Suppressor macrophage (primary cell): Measurements from ENCODE around the gene GARIN3.

Experiments used
- DNase-seq, 4 experiments: peaks; one replicate each; pipeline ENCODE4 v3.0.0-alpha.2; 2020 to 2022

GARIN3 gene

DNA sequence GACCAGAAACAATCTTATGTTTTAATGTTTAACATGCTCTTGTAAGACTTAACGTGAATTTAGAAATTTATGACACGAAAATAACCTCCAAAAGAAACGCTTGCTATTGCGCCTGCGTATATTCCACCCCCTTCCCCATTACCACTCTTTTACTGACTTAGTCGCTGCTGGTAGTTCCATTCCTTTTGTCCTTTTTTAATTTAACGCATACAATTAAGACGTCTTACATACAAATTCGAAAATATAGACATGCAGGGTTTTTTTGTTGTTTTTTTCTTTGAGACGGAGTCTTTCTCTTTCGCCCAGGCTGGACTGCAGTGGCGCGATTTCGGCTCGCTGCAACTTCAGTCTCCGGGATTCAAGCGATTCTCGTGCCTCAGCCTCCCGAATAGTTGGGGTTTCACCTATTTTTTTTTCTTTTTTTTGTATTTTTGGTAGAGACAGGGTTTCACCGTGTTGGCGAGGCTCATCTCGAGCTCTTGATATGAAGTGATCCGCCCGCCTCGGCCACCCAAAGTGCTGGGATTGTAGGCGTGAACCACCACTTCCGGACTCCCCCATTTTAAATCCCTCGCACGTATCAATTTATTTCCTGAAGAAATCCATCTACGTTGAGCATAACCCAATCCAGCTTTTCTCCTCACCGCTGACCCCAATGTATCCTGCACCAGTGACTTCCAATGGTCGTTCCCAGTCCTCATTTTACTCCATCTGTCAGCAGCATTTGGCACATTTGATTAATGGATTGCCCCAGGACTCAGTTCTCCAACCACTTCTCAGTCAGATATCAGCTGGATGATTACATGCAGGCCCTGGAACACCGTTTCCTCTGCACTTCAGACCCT lies 22.7 kb downstream of the GARIN3 start:
- DNase-seq = peak; percentile 50 to 67 (median 57)

DNA sequence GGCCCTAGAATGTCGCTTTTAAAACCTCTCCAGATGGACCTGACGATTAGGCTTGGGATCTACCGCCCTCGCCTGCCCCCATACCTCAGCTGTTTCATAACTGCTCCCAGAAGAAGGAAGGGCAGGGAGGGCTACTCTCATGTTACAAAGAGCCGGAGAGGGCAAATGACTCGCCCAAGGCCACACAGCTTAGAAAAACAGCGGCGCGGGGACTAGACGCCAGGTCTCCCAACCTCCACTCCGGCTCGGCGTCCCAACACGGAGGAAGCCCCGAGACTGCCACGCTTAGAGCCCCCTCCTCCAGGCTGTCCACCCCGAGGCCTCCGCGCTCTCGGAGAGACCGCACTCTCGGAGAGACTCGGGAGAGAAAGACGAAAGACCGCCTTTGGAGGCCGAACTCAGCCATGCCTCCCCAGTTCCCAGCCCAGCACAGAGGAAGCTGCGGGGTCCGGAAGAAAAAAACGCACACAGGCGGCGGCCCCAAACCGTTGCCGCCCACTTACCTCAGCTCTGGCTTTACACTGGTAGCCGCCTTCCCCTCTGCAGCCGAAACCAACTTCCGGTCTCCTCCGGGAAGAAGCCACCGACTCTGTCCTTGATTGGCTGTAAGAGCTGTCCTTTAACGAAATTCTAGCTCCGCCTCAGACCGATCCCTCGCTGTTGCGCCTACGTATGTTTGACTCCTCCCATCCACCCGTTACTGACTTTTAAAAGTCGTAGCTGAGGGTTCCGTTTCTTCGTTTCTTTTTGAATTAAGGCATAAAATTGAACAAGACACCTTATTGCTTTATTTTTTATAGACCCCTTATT lies 23.5 kb downstream of the GARIN3 start, which contains the start of gene MED7:
Gene MED7, minus strand, starts transcription at position 549 of the 810 bp plus-strand sequence. CDS start 3,434 bp downstream, outside the sequence.
- peak; percentile 97 to 100 (median 98) for DNase-seq

DNA sequence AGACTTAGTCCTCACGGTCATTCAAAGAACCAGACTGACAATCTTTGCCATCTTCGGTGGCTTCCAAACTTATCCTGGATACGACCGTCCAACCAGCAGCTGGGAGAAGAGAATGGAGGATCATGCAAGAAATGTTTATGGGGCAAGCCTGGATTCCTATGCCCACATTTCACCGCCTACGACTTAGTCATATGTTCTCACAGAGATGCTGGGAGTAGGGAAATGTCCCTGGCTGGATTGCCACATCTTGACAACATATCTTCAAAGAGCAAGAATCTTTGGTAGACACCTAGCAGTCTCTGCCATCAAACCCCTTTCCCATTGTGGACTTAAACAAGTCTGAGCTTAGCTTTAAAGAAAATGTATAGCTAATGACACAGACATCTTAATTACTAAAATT lies 28.4 kb downstream of the GARIN3 start:
- DNase-seq = peak; percentile 24 to 68 (median 60)

DNA sequence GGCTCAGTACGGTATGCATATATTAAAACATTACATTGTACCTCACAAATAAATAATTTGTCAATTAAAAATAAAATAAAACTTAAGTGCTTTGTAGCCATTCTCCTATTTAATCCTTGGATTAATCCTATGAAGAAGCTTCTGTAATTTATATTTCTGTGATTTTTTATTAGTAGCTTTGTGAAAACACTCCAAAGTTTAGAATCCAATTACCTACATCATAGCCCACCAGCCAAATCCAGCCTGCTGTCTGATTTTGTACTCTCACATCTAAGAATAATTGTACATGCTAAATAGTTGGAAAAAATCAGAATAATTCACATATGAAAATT lies 33.8 kb downstream of the GARIN3 start:
- DNase-seq = no peak

DNA sequence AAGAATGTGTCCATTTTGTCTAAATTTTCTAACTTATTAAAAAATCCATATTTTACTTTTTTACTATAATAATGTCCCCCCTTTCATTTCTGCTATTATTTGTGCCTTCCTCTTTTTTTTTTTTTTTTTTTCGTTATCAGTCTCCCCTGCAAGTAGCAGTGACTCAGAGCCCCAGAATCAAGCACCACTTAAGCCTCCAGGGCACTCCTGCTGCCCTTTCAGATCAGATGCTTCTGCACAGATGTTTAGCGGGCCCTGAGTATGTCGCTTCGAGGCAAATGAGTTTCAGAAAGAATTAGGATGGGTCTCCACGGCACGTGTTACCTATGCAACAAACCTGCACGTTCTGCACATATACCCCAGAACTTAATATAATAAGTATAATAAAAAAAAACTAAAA lies 35.1 kb downstream of the GARIN3 start:
- peak in 3 of 4 experiments; percentile 46 to 60 (median 47) for DNase-seq

DNA sequence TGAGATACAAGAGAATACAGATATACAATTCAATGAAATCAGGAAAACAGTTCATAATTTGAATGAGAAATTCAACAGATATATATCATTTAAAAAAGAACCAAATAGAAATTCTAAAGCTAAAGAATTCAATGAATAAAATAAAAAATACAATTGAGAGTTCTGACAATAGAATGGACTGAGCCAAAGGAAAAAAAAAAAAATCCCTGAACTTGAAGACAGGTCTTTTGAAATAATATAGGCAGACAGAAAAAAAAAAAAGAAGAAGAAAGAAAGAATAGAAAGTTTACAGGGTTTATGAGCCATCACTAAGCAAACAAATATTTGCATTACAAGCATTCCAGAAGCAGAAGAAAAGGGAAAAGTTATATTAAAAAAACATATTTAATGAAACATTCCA lies 44.4 kb downstream of the GARIN3 start:
- DNase-seq = no peak

DNA sequence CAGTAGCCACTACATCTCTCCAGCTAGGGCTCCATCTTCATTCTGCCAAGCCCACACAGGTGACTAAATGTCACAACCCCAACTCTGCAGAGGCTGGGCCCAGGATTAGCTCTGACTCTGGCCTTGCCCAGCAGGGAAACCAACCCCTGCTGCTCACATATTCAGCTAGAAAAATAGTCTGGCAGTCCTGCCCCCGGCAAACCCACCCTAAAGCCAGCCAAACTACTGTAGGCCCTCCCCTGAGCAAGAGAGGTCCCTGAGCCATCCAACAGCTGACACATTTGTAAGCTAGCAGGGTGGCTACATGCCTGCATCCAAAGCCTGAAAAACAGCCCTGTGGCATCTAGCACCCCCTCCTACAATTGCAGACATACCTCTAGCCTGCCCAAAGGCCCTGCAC lies 46.0 kb downstream of the GARIN3 start:
- no peak for DNase-seq

DNA sequence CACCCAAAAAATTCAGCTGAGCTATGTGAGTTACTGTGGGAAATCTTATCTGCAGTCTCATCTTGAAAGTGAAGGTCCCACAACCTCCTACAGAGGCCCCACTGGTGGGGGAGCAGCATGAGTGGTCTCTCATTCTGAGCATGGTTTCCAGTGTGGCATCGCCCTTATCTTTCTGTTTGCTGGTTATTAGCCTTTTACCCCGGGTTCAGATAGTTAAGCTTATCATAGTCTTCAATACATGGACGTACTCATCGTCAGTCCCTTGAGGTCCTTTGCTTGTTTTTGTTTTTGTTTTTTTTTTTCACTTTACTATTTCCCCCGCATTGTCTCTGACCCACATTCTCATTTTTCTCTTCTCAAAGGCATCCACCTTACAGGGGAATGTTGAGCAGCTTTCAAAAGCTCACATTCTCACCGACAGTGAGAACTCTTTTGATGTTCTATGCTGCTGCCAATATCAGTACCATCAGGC lies 49.5 kb downstream of the GARIN3 start:
- DNase-seq = no peak

DNA sequence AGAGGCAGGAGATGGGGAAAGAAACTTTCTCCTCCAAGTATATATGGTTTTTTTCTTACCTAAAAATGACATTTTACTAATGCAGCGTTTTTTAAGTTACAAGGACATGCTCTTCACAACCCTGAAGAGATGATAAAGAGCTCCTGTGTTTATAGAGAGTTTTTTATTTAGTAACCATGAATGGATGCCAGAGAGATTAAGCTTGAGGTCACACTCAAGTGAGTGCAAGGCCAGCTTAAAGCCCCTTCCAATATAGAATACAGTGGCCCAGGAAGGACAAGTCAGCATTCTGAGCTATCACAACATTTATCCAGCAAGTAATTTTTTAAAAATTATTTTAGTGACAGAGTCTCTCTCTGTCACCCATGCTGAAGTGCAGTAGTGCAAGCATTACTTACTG lies 50.6 kb downstream of the GARIN3 start:
- DNase-seq = no peak

DNA sequence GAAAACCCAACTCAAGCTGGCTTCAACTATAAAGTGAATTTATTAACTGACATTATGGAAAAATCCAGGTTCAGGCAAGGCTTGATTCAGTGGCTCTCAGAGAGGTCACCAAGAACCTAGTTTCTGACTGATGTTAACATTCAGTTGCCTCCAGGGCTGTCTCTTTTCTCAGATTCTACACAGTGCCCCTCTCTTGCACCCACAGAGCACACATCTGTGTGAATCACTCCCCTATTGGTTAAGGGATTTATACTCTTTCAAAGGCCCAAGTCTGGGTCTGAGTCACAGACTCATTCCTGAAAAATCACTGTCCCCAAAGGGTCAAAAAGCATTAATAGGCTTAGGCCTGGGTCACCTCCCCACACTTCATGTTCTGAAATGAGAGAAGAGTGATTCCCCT lies 51.1 kb downstream of the GARIN3 start:
- no peak for DNase-seq

DNA sequence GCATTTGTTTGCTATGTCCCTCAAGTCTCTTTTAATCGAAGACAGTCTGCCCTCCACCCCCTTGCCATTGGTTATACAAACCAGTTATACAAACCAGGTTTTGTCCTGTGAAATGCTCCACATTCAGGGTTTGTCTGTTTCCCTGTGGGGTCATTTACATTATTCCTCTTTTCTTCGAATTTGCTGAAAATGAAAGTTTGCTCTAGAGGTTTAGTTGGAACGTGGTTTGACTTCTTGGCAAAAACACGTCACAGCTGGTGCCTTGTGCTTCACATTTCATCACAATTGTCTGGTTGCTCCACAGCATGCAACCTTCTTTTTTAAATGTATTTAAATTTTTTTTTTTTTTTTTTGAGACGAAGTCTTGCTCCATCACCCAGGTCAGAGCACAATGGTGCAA lies 53.1 kb downstream of the GARIN3 start:
- peak; percentile 72 to 89 (median 78) for DNase-seq
